NCI-H187 (cell line): Measurements from ENCODE around the gene GTF2A1.

Experiments used
- DNase-seq, 2 experiments: peaks; one replicate each; lab custom pipeline; 2025; lab: John Stamatoyannopoulos, UW

GTF2A1 gene

GRCh38 chr14:81133400-81133799, 87.4 kb downstream of the GTF2A1 start:
- DNase-seq = no peak

- peak in 1 of 2 experiments; percentile 4 for DNase-seq
Measured at GRCh38 chr14:81132468-81132867, 88.3 kb downstream of the GTF2A1 start.

GRCh38 chr14:81129242-81129641, 91.5 kb downstream of the GTF2A1 start:
- DNase-seq = no peak

- DNase-seq = no peak
Measured at GRCh38 chr14:81127785-81128184, 93.0 kb downstream of the GTF2A1 start.

- DNase-seq = no peak
Measured at GRCh38 chr14:81125536-81125935, 95.2 kb downstream of the GTF2A1 start.
